ENCODE results near the gene CBARP. TPM values are rescaled to one million over a fixed set of nuclear protein-coding genes. Genes with fewer than 3 reads are reported as not detected.

The CBARP gene
- total and polyA plus RNA-seq, 2 of the 13 experiments (the other 11 are each of a cell fraction or from before 2014, with no cell fraction given): 1.2 to 1.4 TPM

DNA sequence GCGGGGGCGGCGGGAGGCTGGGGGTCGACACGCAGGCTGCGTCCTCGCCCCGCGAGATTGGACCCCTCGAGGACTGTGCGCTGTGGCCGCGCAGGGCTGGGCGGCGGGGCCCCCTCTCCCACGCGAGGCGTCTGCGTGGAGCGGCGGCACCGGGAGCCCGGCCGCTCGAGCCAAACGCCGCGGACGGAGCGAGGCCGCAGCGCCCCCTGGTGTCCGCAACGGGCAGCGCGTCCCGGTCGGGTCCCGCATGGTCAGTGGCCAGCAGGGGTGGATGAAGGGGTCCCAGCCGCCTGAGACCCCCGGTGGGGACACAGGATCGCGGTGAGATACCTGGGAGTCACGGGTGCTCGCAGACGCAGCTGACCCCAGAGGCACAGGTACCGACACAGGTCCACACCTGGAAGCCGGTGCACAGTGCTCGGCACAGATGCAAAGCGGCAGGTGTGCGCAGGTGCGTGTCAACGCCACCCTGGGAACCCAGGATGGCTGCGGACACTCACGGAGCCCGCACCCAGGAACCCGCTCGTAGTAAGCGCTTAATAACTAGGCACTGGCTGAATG, 29.2 kb upstream of the CBARP start (continued):
- TF ChIP-seq ZSCAN21 (CRISPR knock-in tag; IDR thresholded peaks at IDR 0.05; ENCODE audit: borderline replicate concordance) (no peak), NR2F2 (IDR thresholded peaks at IDR 0.05; ENCODE audit: borderline replicate concordance, low read depth) (no peak; the same call in 1 of the 2 replicates), PPARG (CRISPR knock-in tag; conservative IDR thresholded peaks at IDR 0.05) (no peak), PBX3 (CRISPR knock-in tag; IDR thresholded peaks at IDR 0.05; ENCODE audit: borderline replicate concordance) (no peak), ZFP37 (CRISPR knock-in tag; IDR thresholded peaks at IDR 0.05; ENCODE audit: borderline replicate concordance) (no peak), ZNF253 (CRISPR knock-in tag; IDR thresholded peaks at IDR 0.05; ENCODE audit: borderline replicate concordance) (no peak), ZNF589 (CRISPR knock-in tag; conservative IDR thresholded peaks at IDR 0.05) (no peak), ZNF770 (CRISPR knock-in tag; IDR thresholded peaks at IDR 0.05) (no peak), SMAD1 (CRISPR knock-in tag; IDR thresholded peaks at IDR 0.05; ENCODE audit: borderline replicate concordance, low read depth) (no peak), TRIM24 (CRISPR knock-in tag; IDR thresholded peaks at IDR 0.05) (no peak), MBNL3 (CRISPR knock-in tag; conservative IDR thresholded peaks at IDR 0.05) (no peak), KLF12 (CRISPR knock-in tag; IDR thresholded peaks at IDR 0.05; ENCODE audit: borderline replicate concordance) (no peak), ETV5 (CRISPR knock-in tag; IDR thresholded peaks at IDR 0.05; ENCODE audit: borderline replicate concordance) (no peak), ZNF713 (CRISPR knock-in tag; IDR thresholded peaks at IDR 0.05) (no peak), TOPORS (CRISPR knock-in tag; IDR thresholded peaks at IDR 0.05) (0 out of 2 replicates have a peak, but pooled peaks have one; percentile 39), KLF16 (CRISPR knock-in tag; IDR thresholded peaks at IDR 0.05) (no peak)
- TF ChIP-seq, protein P1, sequence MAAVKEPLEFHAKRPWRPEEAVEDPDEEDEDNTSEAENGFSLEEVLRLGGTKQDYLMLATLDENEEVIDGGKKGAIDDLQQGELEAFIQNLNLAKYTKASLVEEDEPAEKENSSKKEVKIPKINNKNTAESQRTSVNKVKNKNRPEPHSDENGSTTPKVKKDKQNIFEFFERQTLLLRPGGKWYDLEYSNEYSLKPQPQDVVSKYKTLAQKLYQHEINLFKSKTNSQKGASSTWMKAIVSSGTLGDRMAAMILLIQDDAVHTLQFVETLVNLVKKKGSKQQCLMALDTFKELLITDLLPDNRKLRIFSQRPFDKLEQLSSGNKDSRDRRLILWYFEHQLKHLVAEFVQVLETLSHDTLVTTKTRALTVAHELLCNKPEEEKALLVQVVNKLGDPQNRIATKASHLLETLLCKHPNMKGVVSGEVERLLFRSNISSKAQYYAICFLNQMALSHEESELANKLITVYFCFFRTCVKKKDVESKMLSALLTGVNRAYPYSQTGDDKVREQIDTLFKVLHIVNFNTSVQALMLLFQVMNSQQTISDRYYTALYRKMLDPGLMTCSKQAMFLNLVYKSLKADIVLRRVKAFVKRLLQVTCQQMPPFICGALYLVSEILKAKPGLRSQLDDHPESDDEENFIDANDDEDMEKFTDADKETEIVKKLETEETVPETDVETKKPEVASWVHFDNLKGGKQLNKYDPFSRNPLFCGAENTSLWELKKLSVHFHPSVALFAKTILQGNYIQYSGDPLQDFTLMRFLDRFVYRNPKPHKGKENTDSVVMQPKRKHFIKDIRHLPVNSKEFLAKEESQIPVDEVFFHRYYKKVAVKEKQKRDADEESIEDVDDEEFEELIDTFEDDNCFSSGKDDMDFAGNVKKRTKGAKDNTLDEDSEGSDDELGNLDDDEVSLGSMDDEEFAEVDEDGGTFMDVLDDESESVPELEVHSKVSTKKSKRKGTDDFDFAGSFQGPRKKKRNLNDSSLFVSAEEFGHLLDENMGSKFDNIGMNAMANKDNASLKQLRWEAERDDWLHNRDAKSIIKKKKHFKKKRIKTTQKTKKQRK (IDR thresholded peaks at IDR 0.05; ENCODE audit: low read length): no peak
- TF ChIP-seq, protein P2, sequence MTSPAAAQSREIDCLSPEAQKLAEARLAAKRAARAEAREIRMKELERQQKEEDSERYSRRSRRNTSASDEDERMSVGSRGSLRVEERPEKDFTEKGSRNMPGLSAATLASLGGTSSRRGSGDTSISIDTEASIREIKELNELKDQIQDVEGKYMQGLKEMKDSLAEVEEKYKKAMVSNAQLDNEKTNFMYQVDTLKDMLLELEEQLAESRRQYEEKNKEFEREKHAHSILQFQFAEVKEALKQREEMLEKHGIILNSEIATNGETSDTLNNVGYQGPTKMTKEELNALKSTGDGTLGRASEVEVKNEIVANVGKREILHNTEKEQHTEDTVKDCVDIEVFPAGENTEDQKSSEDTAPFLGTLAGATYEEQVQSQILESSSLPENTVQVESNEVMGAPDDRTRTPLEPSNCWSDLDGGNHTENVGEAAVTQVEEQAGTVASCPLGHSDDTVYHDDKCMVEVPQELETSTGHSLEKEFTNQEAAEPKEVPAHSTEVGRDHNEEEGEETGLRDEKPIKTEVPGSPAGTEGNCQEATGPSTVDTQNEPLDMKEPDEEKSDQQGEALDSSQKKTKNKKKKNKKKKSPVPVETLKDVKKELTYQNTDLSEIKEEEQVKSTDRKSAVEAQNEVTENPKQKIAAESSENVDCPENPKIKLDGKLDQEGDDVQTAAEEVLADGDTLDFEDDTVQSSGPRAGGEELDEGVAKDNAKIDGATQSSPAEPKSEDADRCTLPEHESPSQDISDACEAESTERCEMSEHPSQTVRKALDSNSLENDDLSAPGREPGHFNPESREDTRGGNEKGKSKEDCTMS (CRISPR knock-in tag; conservative IDR thresholded peaks at IDR 0.05): no peak
